Trophoblast cell (in vitro differentiated cells and primary cell): ENCODE results near the gene MTRF1L.

Experiments used
- DNase-seq, 2 donors: peaks; one replicate each; pipeline ENCODE4 v3.0.0-alpha.2; 2016
- H2AFZ ChIP-seq: 2 replicates; pipeline ENCODE4 v1.6.1; 2013; ENCODE audit warnings: low read length, moderate library complexity, mild to moderate bottlenecking; ENCODE audit not compliant: insufficient read depth, poor library complexity
- H2AK5ac ChIP-seq: 2 replicates; pipeline ENCODE4 v1.6.1; 2013; ENCODE audit warnings: mild to moderate bottlenecking, low read length
- H2BK120ac ChIP-seq: 2 replicates; pipeline ENCODE4 v1.6.1; 2013; ENCODE audit warnings: low read length, mild to moderate bottlenecking, moderate library complexity; ENCODE audit not compliant: insufficient read depth, poor library complexity
- H2BK12ac ChIP-seq: 2 replicates; pipeline ENCODE4 v1.6.1; 2013; ENCODE audit warnings: mild to moderate bottlenecking, low read length, moderate library complexity
- H2BK5ac ChIP-seq: 2 replicates; pipeline ENCODE4 v1.6.1; 2013; ENCODE audit warnings: low read length, low read depth, moderate library complexity, mild to moderate bottlenecking; ENCODE audit not compliant: poor library complexity
- H3K14ac ChIP-seq: 2 replicates; pipeline ENCODE4 v1.6.1; 2013; ENCODE audit warnings: mild to moderate bottlenecking, low read length
- H3K18ac ChIP-seq: 2 replicates; pipeline ENCODE4 v1.6.1; 2013; ENCODE audit warnings: mild to moderate bottlenecking, low read length
- H3K23ac ChIP-seq: 2 replicates; pipeline ENCODE4 v1.6.1; 2013; ENCODE audit warnings: low read length
- H3K27ac ChIP-seq: 2 replicates; pipeline ENCODE4 v1.5.1; 2013; ENCODE audit warnings: low read depth, mild to moderate bottlenecking, inconsistent platforms, low read length, moderate library complexity
- H3K27me3 ChIP-seq: 2 replicates; pipeline ENCODE4 v1.6.1; 2013; ENCODE audit warnings: inconsistent platforms, mild to moderate bottlenecking, low read length, moderate library complexity; ENCODE audit not compliant: insufficient read depth
- H3K36me3 ChIP-seq, 2 experiments: 1 replicate in 1 of 2; 2 replicates in 1 of 2; pipeline ENCODE4 v1.6.1; 2013; ENCODE audit warnings: low read length in 2 of 2, mild to moderate bottlenecking in 2 of 2, moderate library complexity in 1 of 2; ENCODE audit not compliant: insufficient read depth in 2 of 2, control insufficient read depth in 1 of 2
- H3K4ac ChIP-seq: 2 replicates; pipeline ENCODE4 v1.6.1; 2013; ENCODE audit warnings: low read depth, mild to moderate bottlenecking, low read length, moderate library complexity
- H3K4me1 ChIP-seq, 2 experiments: 1 replicate in 1 of 2; 2 replicates in 1 of 2; pipeline ENCODE4 v1.6.1; 2013; ENCODE audit warnings: low read length in 2 of 2, mild to moderate bottlenecking in 2 of 2, moderate library complexity in 1 of 2; ENCODE audit not compliant: insufficient read depth in 2 of 2, control insufficient read depth in 1 of 2
- H3K4me2 ChIP-seq: 2 replicates; pipeline ENCODE4 v1.6.1; 2013; ENCODE audit warnings: inconsistent platforms, mild to moderate bottlenecking, low read length, moderate library complexity
- H3K4me3 ChIP-seq: 2 replicates; pipeline ENCODE4 v1.5.1; 2013; ENCODE audit warnings: mild to moderate bottlenecking, low read depth, low read length, inconsistent platforms
- H3K79me1 ChIP-seq: one replicate; pipeline ENCODE4 v1.6.1; 2013; ENCODE audit warnings: low read length
- H3K79me2 ChIP-seq: 2 replicates; pipeline ENCODE4 v1.6.1; 2013; ENCODE audit warnings: low read length, mild to moderate bottlenecking; ENCODE audit not compliant: control insufficient read depth, insufficient read depth, poor library complexity
- H3K9ac ChIP-seq: 2 replicates; pipeline ENCODE4 v1.6.1; 2013; ENCODE audit warnings: mild to moderate bottlenecking, low read length
- H3K9me3 ChIP-seq: 2 replicates; pipeline ENCODE4 v1.6.1; 2013; ENCODE audit warnings: low read depth, mild to moderate bottlenecking, control low read depth, inconsistent platforms, low read length; ENCODE audit not compliant: insufficient read depth
- H4K12ac ChIP-seq: 2 replicates; pipeline ENCODE4 v1.6.1; 2013; ENCODE audit warnings: low read depth, mild to moderate bottlenecking, low read length, moderate library complexity
- H4K8ac ChIP-seq: 2 replicates; pipeline ENCODE4 v1.6.1; 2013; ENCODE audit warnings: low read depth, mild to moderate bottlenecking, low read length, moderate library complexity
- H4K91ac ChIP-seq: one replicate; pipeline ENCODE4 v1.6.1; 2013; ENCODE audit warnings: low read depth, mild to moderate bottlenecking, low read length, moderate library complexity
- WGBS: extraction: QIAGEN DNeasy Blood & Tissue Kit; methylation state at CpG from one replicate; pipeline ENCODE4 v1.1.7; 2013; ENCODE audit warnings: missing lambda C conversion rate; ENCODE audit not compliant: insufficient read length, insufficient coverage; ENCODE audit errors: extremely low coverage; 5-methylcytosine and 5-hydroxymethylcytosine counted together

Gene MTRF1L

GRCh38 chr6:152981989-152982903 lies 20.3 kb downstream of the MTRF1L start:
- Histone ChIP-seq H3K27me3 (no peaks in the 10 kb centered on the region), H3K4me3 (peak overlapping the region; percentile 99), H3K36me3 (peaks cover 2 to 5% of the 10 kb centered on the region in 2 experiments), H2BK120ac (peak overlapping the region; percentile 1), H2BK5ac (peak overlapping the region; percentile 2), H4K12ac (no peak overlapping the region), H3K23ac (no peak overlapping the region), H3K18ac (peak overlapping the region; percentile 80), H3K4me1 (peaks cover 0 to 3% of the 10 kb centered on the region in 2 experiments), H2AFZ (peak overlapping the region; percentile 3), H3K27ac (peak overlapping the region; percentile 43), H2AK5ac (no peak overlapping the region), H3K4ac (peak overlapping the region; percentile 75), H3K9ac (peak overlapping the region; percentile 95), H3K14ac (peak overlapping the region; percentile 23), H3K79me1 (peaks cover 8% of the 10 kb centered on the region), H4K8ac (no peak overlapping the region), H2BK12ac (no peak overlapping the region), H3K4me2 (peak overlapping the region; percentile 96), H3K9me3 (no peaks in the 10 kb centered on the region), H4K91ac (peak overlapping the region; percentile 67), H3K79me2 (peaks cover 20% of the 10 kb centered on the region)
- DNase-seq = no peak
- WGBS = no CpG with 5 or more reads among the region's 71 CpGs

- Histone ChIP-seq H3K18ac (no peak overlapping the region), H4K12ac (no peak overlapping the region), H3K79me1 (peaks cover 8% of the 10 kb centered on the region), H3K4me3 (no peak overlapping the region), H3K36me3 (peaks cover 5 to 7% of the 10 kb centered on the region in 2 experiments), H2AFZ (no peak overlapping the region), H3K4ac (no peak overlapping the region), H2BK12ac (no peak overlapping the region), H2BK5ac (no peak overlapping the region), H3K23ac (no peak overlapping the region), H3K9ac (no peak overlapping the region), H3K79me2 (peaks cover 20% of the 10 kb centered on the region), H3K27ac (no peak overlapping the region), H4K8ac (no peak overlapping the region), H2AK5ac (no peak overlapping the region), H3K4me1 (peaks cover 0 to 5% of the 10 kb centered on the region in 2 experiments), H2BK120ac (no peak overlapping the region), H4K91ac (no peak overlapping the region), H3K9me3 (no peaks in the 10 kb centered on the region), H3K27me3 (no peaks in the 10 kb centered on the region), H3K14ac (no peak overlapping the region), H3K4me2 (no peak overlapping the region)
- WGBS = no CpG with 5 or more reads among the region's 2 CpGs
- DNase-seq = no peak
Observed at GRCh38 chr6:152981219-152981618, 21.3 kb downstream of the MTRF1L start.

DNA sequence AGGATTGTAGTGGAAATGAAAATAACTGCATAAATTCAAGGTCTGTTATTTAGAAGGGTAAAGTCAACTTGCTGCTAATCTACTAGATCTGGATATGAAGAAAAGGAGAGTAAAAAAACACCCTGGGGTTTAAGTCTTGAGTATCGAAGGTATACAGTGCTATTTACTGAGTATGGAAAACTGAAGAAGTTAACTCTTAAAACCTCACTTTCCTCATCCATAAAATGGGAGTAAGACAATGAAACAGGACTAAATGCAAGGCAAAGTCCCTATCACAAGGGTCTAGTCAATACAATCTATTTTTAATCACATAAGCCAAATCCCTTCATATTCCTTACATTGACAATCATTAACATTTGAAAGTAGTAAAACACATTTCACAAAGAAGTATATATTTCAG lies 21.9 kb downstream of the MTRF1L start:
- Histone ChIP-seq H4K91ac (no peak overlapping the region), H3K23ac (no peak overlapping the region), H3K18ac (no peak overlapping the region), H3K36me3 (peaks cover 2 to 7% of the 10 kb centered on the region in 2 experiments), H3K27me3 (no peaks in the 10 kb centered on the region), H3K79me1 (peaks cover 8% of the 10 kb centered on the region), H2BK120ac (no peak overlapping the region), H3K79me2 (peaks cover 18% of the 10 kb centered on the region), H3K14ac (no peak overlapping the region), H3K4ac (no peak overlapping the region), H3K4me1 (peaks cover 0 to 5% of the 10 kb centered on the region in 2 experiments), H2BK5ac (no peak overlapping the region), H3K27ac (no peak overlapping the region), H4K12ac (no peak overlapping the region), H3K9ac (no peak overlapping the region), H3K4me2 (no peak overlapping the region), H4K8ac (no peak overlapping the region), H2BK12ac (no peak overlapping the region), H2AK5ac (no peak overlapping the region), H3K4me3 (no peak overlapping the region), H3K9me3 (no peaks in the 10 kb centered on the region), H2AFZ (no peak overlapping the region)
- no CpG with 5 or more reads among the region's 1 CpG for WGBS
- no peak for DNase-seq

DNA sequence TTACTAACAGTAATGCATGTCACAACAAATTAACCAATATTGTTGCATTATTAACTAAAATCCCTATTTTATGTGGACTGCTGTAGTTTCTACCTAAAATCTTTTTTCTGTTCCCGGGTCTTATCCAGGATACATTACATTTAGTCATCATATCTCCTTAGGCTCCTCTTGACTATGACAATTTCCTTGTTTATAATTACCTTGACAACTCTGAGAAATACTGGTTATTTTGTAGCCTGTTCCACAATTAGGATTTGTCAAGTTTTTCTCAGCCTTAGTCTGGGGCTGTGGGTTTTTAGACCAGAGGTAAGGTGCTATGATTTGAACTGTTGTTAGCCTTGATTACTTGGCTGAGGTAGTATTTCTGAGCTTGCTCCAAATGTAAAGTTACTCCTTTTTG lies 23.4 kb downstream of the MTRF1L start:
- Histone ChIP-seq H3K79me2 (peaks cover 18% of the 10 kb centered on the region), H3K79me1 (peaks cover 8% of the 10 kb centered on the region), H2AK5ac (no peak overlapping the region), H3K4ac (peak overlapping the region; percentile 86), H3K36me3 (peaks cover 2 to 11% of the 10 kb centered on the region in 2 experiments), H3K4me2 (no peak overlapping the region), H3K14ac (no peak overlapping the region), H3K23ac (no peak overlapping the region), H3K18ac (no peak overlapping the region), H2BK120ac (no peak overlapping the region), H4K91ac (no peak overlapping the region), H2BK12ac (no peak overlapping the region), H4K12ac (no peak overlapping the region), H3K9ac (no peak overlapping the region), H3K9me3 (no peaks in the 10 kb centered on the region), H3K27ac (no peak overlapping the region), H3K27me3 (no peaks in the 10 kb centered on the region), H3K4me1 (peaks cover 0 to 5% of the 10 kb centered on the region in 2 experiments), H3K4me3 (no peak overlapping the region), H2BK5ac (no peak overlapping the region), H4K8ac (no peak overlapping the region), H2AFZ (no peak overlapping the region)
- WGBS = no CpG with 5 or more reads among the region's 1 CpG
- DNase-seq = no peak
